K562 (cell line): ENCODE data around the gene OR2B6.

Source experiments
- BACH1 ChIP-seq: fragments of 200-800 bp; sonication (Bioruptor generic); IDR thresholded peaks from 2 replicates; pipeline ENCODE4 v1.6.1; 2016; ENCODE audit warnings: missing genetic modification characterization, missing compliant biosample characterization
- PTBP1 ChIP-seq: fragments of 200-400 bp; formaldehyde crosslinking; IDR thresholded peaks from 2 replicates; pipeline ENCODE4 v1.6.1; 2017; ENCODE audit warnings: low read depth, low read length
- RFX1 ChIP-seq: fragments of 450-650 bp; IDR thresholded peaks from 2 replicates; pipeline ENCODE4 v1.6.1; 2016; ENCODE audit warnings: mild to moderate bottlenecking, moderate library complexity
- SIN3A ChIP-seq, 2 experiments: fragments of 150-350 bp in 1 of 2; IDR thresholded peaks; 2 replicates each; pipeline ENCODE4 v1.6.1; 2011 to 2016; ENCODE audit warnings: borderline replicate concordance in 2 of 2, low read depth in 2 of 2, low read length in 2 of 2, mild to moderate bottlenecking in 2 of 2, moderate library complexity in 2 of 2; ENCODE audit not compliant: control insufficient read depth in 1 of 2
- SOX6 ChIP-seq: fragments of 450-650 bp; IDR thresholded peaks from 2 replicates; pipeline ENCODE4 v1.6.1; 2014; ENCODE audit warnings: mild to moderate bottlenecking
- WHSC1 ChIP-seq: IDR thresholded peaks from one replicate; pipeline ENCODE4 v1.6.1; 2012; ENCODE audit warnings: low read length, control low read depth, inconsistent platforms
- ZSCAN29 ChIP-seq: fragments of 450-650 bp; IDR thresholded peaks from 2 replicates; pipeline ENCODE4 v1.6.1; 2017

- TF ChIP-seq SIN3A (IDR thresholded peaks at IDR 0.05; ENCODE audit: borderline replicate concordance in 2 of 2, control insufficient read depth in 1 of 2, low read depth in 2 of 2, low read length in 2 of 2): no peak
- no peak for TF ChIP-seq WHSC1
- no peak for TF ChIP-seq PTBP1
- TF ChIP-seq BACH1 (tag): no peak
- no peak for TF ChIP-seq ZSCAN29
- no peak for TF ChIP-seq RFX1
- no peak for TF ChIP-seq SOX6
These were observed 45.0 kb upstream of the OR2B6 start, which contains the start of gene OR2B2 for GRCh38 chr6:27911956-27912446.
